ENCODE measurements around the gene MACROH2A1. TPM values are rescaled to one million over a fixed set of nuclear protein-coding genes. Genes with fewer than 3 reads are reported as not detected.

MACROH2A1 gene
- total and polyA plus RNA-seq, 2 experiments from 2014 or later = 64.9 to 81.6 TPM

- TF ChIP-seq ZNF462 (CRISPR knock-in tag; IDR thresholded peaks at IDR 0.05) (no peak), NANOG (IDR thresholded peaks at IDR 0.05; ENCODE audit: borderline replicate concordance) (no peak), JUNB (IDR thresholded peaks at IDR 0.05; ENCODE audit: unreplicated experiment) (no peak), EZH2phosphoT487 (IDR thresholded peaks at IDR 0.05; ENCODE audit: unreplicated experiment) (no peak), POLR2AphosphoS5 (IDR thresholded peaks at IDR 0.05; ENCODE audit: low read depth) (no peak), STAT1 (IDR thresholded peaks at IDR 0.05; ENCODE audit: unreplicated experiment) (no peak), EZH2 (IDR thresholded peaks at IDR 0.05; ENCODE audit: low read depth, unreplicated experiment) (no peak)
These were observed 49.2 kb upstream of the MACROH2A1 start (continued) for GRCh38 chr5:135448071-135448739.

GRCh38 chr5:135447298-135447929 is 48.4 kb upstream of the MACROH2A1 start, which contains the start of gene DCANP1:
Gene DCANP1, minus strand, starts transcription at chr5:135447348. Its CDS starts 240 bp downstream, at chr5:135447108.
- no peak within 1 kb of the TSS for H3K4me3 ChIP-seq
- no peaks in the 10 kb centered on the region for H4K20me1 ChIP-seq (replicated peaks; ENCODE audit: insufficient read depth)
- no peak within 1 kb of the TSS for H3K4me2 ChIP-seq
- H3K4me1 Mint-ChIP-seq = peaks cover 15% of the 10 kb centered on the region; the same call in 2 of the 3 replicates
- 0 out of 3 replicates have a peak, but pooled peaks cover 3% of the 10 kb centered on the region for H3K9me3 Mint-ChIP-seq
- H2AFZ ChIP-seq = no peak within 1 kb of the TSS
- no peaks in the 10 kb centered on the region for H3K36me3 ChIP-seq (ENCODE audit: insufficient read depth)
- H3K36me3 Mint-ChIP-seq (ENCODE audit: low read depth) = no peaks in the 10 kb centered on the region
- ATAC-seq (no peak), DNase-seq (ENCODE audit: low spot score) (no peak)
- H3F3A ChIP-seq (replicated peaks; ENCODE audit: low read depth) = no peaks in the 10 kb centered on the region
- no peak within 1 kb of the TSS for H3K4me3 Mint-ChIP-seq
- H3K27me3 ChIP-seq (ENCODE audit: insufficient read depth) = no peaks in the 10 kb centered on the region
- no peak within 1 kb of the TSS for H3K27ac Mint-ChIP-seq
- H3K9me2 ChIP-seq (ENCODE audit: insufficient read depth) = no peaks in the 10 kb centered on the region
- no peaks in the 10 kb centered on the region for H3K79me2 ChIP-seq (replicated peaks; ENCODE audit: insufficient read depth)
- no peaks in the 10 kb centered on the region for H3K4me1 ChIP-seq (ENCODE audit: insufficient read depth)
- H3K27me3 Mint-ChIP-seq (ENCODE audit: insufficient read depth, low read depth, poor library complexity) = peaks cover 11% of the 10 kb centered on the region
- H3K27ac ChIP-seq (ENCODE audit: low read depth) = no peak within 1 kb of the TSS
- TF ChIP-seq ETS1 (IDR thresholded peaks at IDR 0.05) (no peak), STAT1 (IDR thresholded peaks at IDR 0.05; ENCODE audit: unreplicated experiment) (no peak), CREB1 (CRISPR knock-in tag; IDR thresholded peaks at IDR 0.05; ENCODE audit: low read depth) (no peak)

All from GM23338 (cell line).